Trophoblast cell (in vitro differentiated cells and primary cell): Measurements from ENCODE around the gene DYRK1B.

Experiments used
- DNase-seq, 2 donors: peaks; one replicate each; pipeline ENCODE4 v3.0.0-alpha.2; 2016
- H2AFZ ChIP-seq: 2 replicates; pipeline ENCODE4 v1.6.1; 2013; ENCODE audit warnings: low read length, moderate library complexity, mild to moderate bottlenecking; ENCODE audit not compliant: insufficient read depth, poor library complexity
- H2AK5ac ChIP-seq: 2 replicates; pipeline ENCODE4 v1.6.1; 2013; ENCODE audit warnings: mild to moderate bottlenecking, low read length
- H2BK120ac ChIP-seq: 2 replicates; pipeline ENCODE4 v1.6.1; 2013; ENCODE audit warnings: low read length, mild to moderate bottlenecking, moderate library complexity; ENCODE audit not compliant: insufficient read depth, poor library complexity
- H2BK12ac ChIP-seq: 2 replicates; pipeline ENCODE4 v1.6.1; 2013; ENCODE audit warnings: mild to moderate bottlenecking, low read length, moderate library complexity
- H2BK5ac ChIP-seq: 2 replicates; pipeline ENCODE4 v1.6.1; 2013; ENCODE audit warnings: low read length, low read depth, moderate library complexity, mild to moderate bottlenecking; ENCODE audit not compliant: poor library complexity
- H3K14ac ChIP-seq: 2 replicates; pipeline ENCODE4 v1.6.1; 2013; ENCODE audit warnings: mild to moderate bottlenecking, low read length
- H3K18ac ChIP-seq: 2 replicates; pipeline ENCODE4 v1.6.1; 2013; ENCODE audit warnings: mild to moderate bottlenecking, low read length
- H3K23ac ChIP-seq: 2 replicates; pipeline ENCODE4 v1.6.1; 2013; ENCODE audit warnings: low read length
- H3K27ac ChIP-seq: 2 replicates; pipeline ENCODE4 v1.5.1; 2013; ENCODE audit warnings: low read depth, mild to moderate bottlenecking, inconsistent platforms, low read length, moderate library complexity
- H3K27me3 ChIP-seq: 2 replicates; pipeline ENCODE4 v1.6.1; 2013; ENCODE audit warnings: inconsistent platforms, mild to moderate bottlenecking, low read length, moderate library complexity; ENCODE audit not compliant: insufficient read depth
- H3K36me3 ChIP-seq, 2 experiments: 1 replicate in 1 of 2; 2 replicates in 1 of 2; pipeline ENCODE4 v1.6.1; 2013; ENCODE audit warnings: low read length in 2 of 2, mild to moderate bottlenecking in 2 of 2, moderate library complexity in 1 of 2; ENCODE audit not compliant: insufficient read depth in 2 of 2, control insufficient read depth in 1 of 2
- H3K4ac ChIP-seq: 2 replicates; pipeline ENCODE4 v1.6.1; 2013; ENCODE audit warnings: low read depth, mild to moderate bottlenecking, low read length, moderate library complexity
- H3K4me1 ChIP-seq, 2 experiments: 1 replicate in 1 of 2; 2 replicates in 1 of 2; pipeline ENCODE4 v1.6.1; 2013; ENCODE audit warnings: low read length in 2 of 2, mild to moderate bottlenecking in 2 of 2, moderate library complexity in 1 of 2; ENCODE audit not compliant: insufficient read depth in 2 of 2, control insufficient read depth in 1 of 2
- H3K4me2 ChIP-seq: 2 replicates; pipeline ENCODE4 v1.6.1; 2013; ENCODE audit warnings: inconsistent platforms, mild to moderate bottlenecking, low read length, moderate library complexity
- H3K4me3 ChIP-seq: 2 replicates; pipeline ENCODE4 v1.5.1; 2013; ENCODE audit warnings: mild to moderate bottlenecking, low read depth, low read length, inconsistent platforms
- H3K79me1 ChIP-seq: one replicate; pipeline ENCODE4 v1.6.1; 2013; ENCODE audit warnings: low read length
- H3K79me2 ChIP-seq: 2 replicates; pipeline ENCODE4 v1.6.1; 2013; ENCODE audit warnings: low read length, mild to moderate bottlenecking; ENCODE audit not compliant: control insufficient read depth, insufficient read depth, poor library complexity
- H3K9ac ChIP-seq: 2 replicates; pipeline ENCODE4 v1.6.1; 2013; ENCODE audit warnings: mild to moderate bottlenecking, low read length
- H3K9me3 ChIP-seq: 2 replicates; pipeline ENCODE4 v1.6.1; 2013; ENCODE audit warnings: low read depth, mild to moderate bottlenecking, control low read depth, inconsistent platforms, low read length; ENCODE audit not compliant: insufficient read depth
- H4K12ac ChIP-seq: 2 replicates; pipeline ENCODE4 v1.6.1; 2013; ENCODE audit warnings: low read depth, mild to moderate bottlenecking, low read length, moderate library complexity
- H4K8ac ChIP-seq: 2 replicates; pipeline ENCODE4 v1.6.1; 2013; ENCODE audit warnings: low read depth, mild to moderate bottlenecking, low read length, moderate library complexity
- H4K91ac ChIP-seq: one replicate; pipeline ENCODE4 v1.6.1; 2013; ENCODE audit warnings: low read depth, mild to moderate bottlenecking, low read length, moderate library complexity
- WGBS: extraction: QIAGEN DNeasy Blood & Tissue Kit; methylation state at CpG from one replicate; pipeline ENCODE4 v1.1.7; 2013; ENCODE audit warnings: missing lambda C conversion rate; ENCODE audit not compliant: insufficient read length, insufficient coverage; ENCODE audit errors: extremely low coverage; 5-methylcytosine and 5-hydroxymethylcytosine counted together

DYRK1B gene

GRCh38 chr19:39807846-39808364 is 26.1 kb downstream of the DYRK1B start:
- no CpG with 5 or more reads among the region's 5 CpGs for WGBS

GRCh38 chr19:39805104-39805503 is 28.9 kb downstream of the DYRK1B start:
- H3K79me1 ChIP-seq = no peaks in the 10 kb centered on the region
- H3K18ac ChIP-seq = no peak overlapping the region
- no peaks in the 10 kb centered on the region for H3K36me3 ChIP-seq
- no peak overlapping the region for H4K12ac ChIP-seq
- H3K9ac ChIP-seq = no peak overlapping the region
- H3K27ac ChIP-seq = no peak overlapping the region
- H2BK120ac ChIP-seq = no peak overlapping the region
- H2AK5ac ChIP-seq = no peak overlapping the region
- no peak overlapping the region for H3K4me2 ChIP-seq
- H3K4me1 ChIP-seq = no peaks in the 10 kb centered on the region
- no CpG with 5 or more reads among the region's 5 CpGs for WGBS
- H3K14ac ChIP-seq = no peak overlapping the region
- no peak overlapping the region for H3K4me3 ChIP-seq
- H4K8ac ChIP-seq = no peak overlapping the region
- DNase-seq = no peak
- H3K27me3 ChIP-seq = no peaks in the 10 kb centered on the region
- H2BK5ac ChIP-seq = no peak overlapping the region
- H2AFZ ChIP-seq = no peak overlapping the region
- H3K23ac ChIP-seq = no peak overlapping the region
- H4K91ac ChIP-seq = no peak overlapping the region
- no peak overlapping the region for H3K4ac ChIP-seq
- H3K79me2 ChIP-seq = no peaks in the 10 kb centered on the region
- no peak overlapping the region for H2BK12ac ChIP-seq
- peaks cover 2% of the 10 kb centered on the region for H3K9me3 ChIP-seq

More at GRCh38 chr19:39807846-39808364, 26.1 kb downstream of the DYRK1B start:
- Histone ChIP-seq H3K79me1 (no peaks in the 10 kb centered on the region), H3K9me3 (peaks cover 2% of the 10 kb centered on the region), H3K18ac (no peak overlapping the region), H2BK5ac (no peak overlapping the region), H3K27ac (no peak overlapping the region), H4K12ac (no peak overlapping the region), H3K14ac (no peak overlapping the region), H3K79me2 (no peaks in the 10 kb centered on the region), H3K4ac (no peak overlapping the region), H3K27me3 (no peaks in the 10 kb centered on the region), H3K9ac (no peak overlapping the region), H4K91ac (no peak overlapping the region), H2AK5ac (no peak overlapping the region), H2AFZ (no peak overlapping the region), H3K23ac (no peak overlapping the region), H3K36me3 (no peaks in the 10 kb centered on the region), H3K4me3 (no peak overlapping the region), H2BK120ac (no peak overlapping the region), H3K4me2 (no peak overlapping the region), H3K4me1 (no peaks in the 10 kb centered on the region), H2BK12ac (no peak overlapping the region), H4K8ac (no peak overlapping the region)
- no peak for DNase-seq

GRCh38 chr19:39802958-39803357 is 31.0 kb downstream of the DYRK1B start:
- Histone ChIP-seq H2BK120ac (no peak overlapping the region), H3K9ac (no peak overlapping the region), H3K4me2 (no peak overlapping the region), H2BK5ac (no peak overlapping the region), H3K36me3 (no peaks in the 10 kb centered on the region), H3K79me1 (no peaks in the 10 kb centered on the region), H2AK5ac (no peak overlapping the region), H3K4ac (no peak overlapping the region), H4K91ac (no peak overlapping the region), H2BK12ac (no peak overlapping the region), H3K27me3 (no peaks in the 10 kb centered on the region), H3K4me3 (no peak overlapping the region), H3K9me3 (no peaks in the 10 kb centered on the region), H3K14ac (no peak overlapping the region), H3K79me2 (no peaks in the 10 kb centered on the region), H3K4me1 (no peaks in the 10 kb centered on the region), H3K18ac (no peak overlapping the region), H3K27ac (no peak overlapping the region), H4K12ac (no peak overlapping the region), H4K8ac (no peak overlapping the region), H2AFZ (no peak overlapping the region), H3K23ac (no peak overlapping the region)
- WGBS = no CpG with 5 or more reads among the region's 4 CpGs
- DNase-seq = no peak

- Histone ChIP-seq H3K27me3 (no peaks in the 10 kb centered on the region), H3K4me1 (no peaks in the 10 kb centered on the region), H4K8ac (no peak overlapping the region), H3K79me2 (no peaks in the 10 kb centered on the region), H3K18ac (no peak overlapping the region), H3K27ac (no peak overlapping the region), H3K14ac (no peak overlapping the region), H3K79me1 (no peaks in the 10 kb centered on the region), H4K12ac (no peak overlapping the region), H3K23ac (no peak overlapping the region), H4K91ac (no peak overlapping the region), H3K9me3 (no peaks in the 10 kb centered on the region), H3K4me2 (no peak overlapping the region), H3K9ac (no peak overlapping the region), H3K4me3 (no peak overlapping the region), H2BK5ac (no peak overlapping the region), H2BK120ac (no peak overlapping the region), H2AK5ac (no peak overlapping the region), H3K4ac (no peak overlapping the region), H2BK12ac (no peak overlapping the region), H2AFZ (no peak overlapping the region), H3K36me3 (no peaks in the 10 kb centered on the region)
- DNase-seq = no peak
- no CpG with 5 or more reads among the region's 2 CpGs for WGBS
These were observed 36.9 kb downstream of the DYRK1B start for GRCh38 chr19:39797083-39797482.
